ENCODE data around the gene C3. TPM values are rescaled to one million over a fixed set of nuclear protein-coding genes. Genes with fewer than 3 reads are reported as not detected.

C3 gene
- total RNA-seq, 4 donors from 2014 or later = 89.1 to 548 (median 264) TPM

DNA sequence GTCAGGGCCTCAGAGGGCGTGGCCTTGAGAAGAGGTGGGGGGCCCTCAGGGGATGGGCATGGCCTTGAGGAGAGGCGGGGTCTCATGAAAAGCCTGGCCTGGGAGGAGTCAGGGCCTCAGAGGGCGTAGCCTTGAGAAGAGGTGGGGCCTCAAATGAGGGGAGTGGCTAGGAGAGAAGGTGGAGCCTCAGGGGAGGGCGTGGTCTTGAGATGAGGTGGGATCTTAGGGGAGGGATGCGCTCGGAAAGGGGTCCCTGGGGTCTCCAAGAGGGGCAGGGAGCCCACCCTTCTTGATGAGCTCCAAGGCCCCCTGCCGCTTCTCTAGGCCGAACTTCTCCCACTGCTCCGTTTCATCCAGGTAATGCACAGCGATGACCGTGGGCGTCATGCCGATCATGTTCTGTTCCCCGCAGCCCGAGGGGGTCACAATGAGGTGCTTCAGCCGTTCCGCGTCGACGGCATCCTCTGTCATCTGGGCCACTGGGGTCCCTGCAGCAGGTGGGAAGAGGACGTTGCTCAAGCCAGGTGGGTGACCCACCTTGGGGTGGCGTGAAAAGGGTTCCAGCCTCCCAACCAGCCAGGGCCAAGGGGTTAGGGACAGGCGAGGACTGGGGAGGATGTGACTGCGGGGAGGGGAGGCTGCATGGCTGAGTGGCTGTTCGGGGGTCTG lies 26.2 kb downstream of the C3 start:
- Histone ChIP-seq H3K27me3 (no peaks in the 10 kb centered on the region), H3K4me3 (no peak overlapping the region), H3K36me3 (no peaks in the 10 kb centered on the region), H3K4me1 (no peaks in the 10 kb centered on the region), H3K27ac (no peak overlapping the region), H3K9me3 (no peaks in the 10 kb centered on the region)
- no peak for TF ChIP-seq POLR2A (IDR thresholded peaks at IDR 0.05)
- TF ChIP-seq, protein P1, sequence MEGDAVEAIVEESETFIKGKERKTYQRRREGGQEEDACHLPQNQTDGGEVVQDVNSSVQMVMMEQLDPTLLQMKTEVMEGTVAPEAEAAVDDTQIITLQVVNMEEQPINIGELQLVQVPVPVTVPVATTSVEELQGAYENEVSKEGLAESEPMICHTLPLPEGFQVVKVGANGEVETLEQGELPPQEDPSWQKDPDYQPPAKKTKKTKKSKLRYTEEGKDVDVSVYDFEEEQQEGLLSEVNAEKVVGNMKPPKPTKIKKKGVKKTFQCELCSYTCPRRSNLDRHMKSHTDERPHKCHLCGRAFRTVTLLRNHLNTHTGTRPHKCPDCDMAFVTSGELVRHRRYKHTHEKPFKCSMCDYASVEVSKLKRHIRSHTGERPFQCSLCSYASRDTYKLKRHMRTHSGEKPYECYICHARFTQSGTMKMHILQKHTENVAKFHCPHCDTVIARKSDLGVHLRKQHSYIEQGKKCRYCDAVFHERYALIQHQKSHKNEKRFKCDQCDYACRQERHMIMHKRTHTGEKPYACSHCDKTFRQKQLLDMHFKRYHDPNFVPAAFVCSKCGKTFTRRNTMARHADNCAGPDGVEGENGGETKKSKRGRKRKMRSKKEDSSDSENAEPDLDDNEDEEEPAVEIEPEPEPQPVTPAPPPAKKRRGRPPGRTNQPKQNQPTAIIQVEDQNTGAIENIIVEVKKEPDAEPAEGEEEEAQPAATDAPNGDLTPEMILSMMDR (IDR thresholded peaks at IDR 0.05) = no peak
- DNase-seq = no peak

DNA sequence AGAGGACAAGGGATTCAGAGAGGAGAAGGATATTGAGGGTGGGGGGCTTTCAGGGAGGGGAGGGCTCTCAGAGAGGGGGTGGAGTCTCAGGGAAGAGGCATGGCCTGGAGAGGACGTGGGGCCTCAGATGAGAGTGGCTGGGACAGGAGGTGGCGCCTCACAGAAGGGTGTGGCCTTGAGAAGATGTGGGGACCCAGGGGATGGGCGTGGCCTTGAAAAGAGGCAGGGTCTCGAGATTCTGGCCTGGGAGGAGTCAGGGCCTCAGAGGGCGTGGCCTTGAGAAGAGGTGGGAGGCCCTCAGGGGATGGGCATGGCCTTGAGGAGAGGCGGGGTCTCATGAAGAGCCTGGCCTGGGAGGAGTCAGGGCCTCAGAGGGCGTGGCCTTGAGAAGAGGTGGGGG lies 26.8 kb downstream of the C3 start:
- Histone ChIP-seq H3K9me3 (no peaks in the 10 kb centered on the region), H3K27ac (no peak overlapping the region), H3K36me3 (no peaks in the 10 kb centered on the region), H3K4me1 (no peaks in the 10 kb centered on the region), H3K27me3 (no peaks in the 10 kb centered on the region), H3K4me3 (no peak overlapping the region)
- no peak for DNase-seq
- TF ChIP-seq POLR2A (IDR thresholded peaks at IDR 0.05) = no peak
- TF ChIP-seq, protein P1 (IDR thresholded peaks at IDR 0.05) = no peak

DNA sequence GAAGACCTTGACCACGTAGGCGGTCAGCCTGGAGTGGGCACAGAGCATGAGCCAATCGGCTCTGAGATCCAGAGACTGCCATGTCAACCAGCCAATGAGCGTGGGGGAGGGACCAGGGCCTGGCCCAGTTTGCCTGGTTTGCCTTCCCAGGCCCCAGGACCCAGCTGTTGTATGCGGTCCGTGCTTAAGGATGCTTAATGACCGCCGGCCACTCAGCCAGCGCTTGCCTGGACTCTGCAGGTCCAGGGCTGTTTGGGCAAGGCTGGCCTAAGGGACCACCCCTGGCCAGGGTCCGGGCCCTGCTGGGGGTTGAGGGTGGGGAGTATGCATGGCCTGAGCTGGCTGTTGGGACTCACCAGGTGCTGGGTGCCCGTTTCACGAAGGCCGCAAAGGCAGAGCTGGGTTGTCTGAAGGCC lies 27.4 kb downstream of the C3 start:
- no peaks in the 10 kb centered on the region for H3K9me3 ChIP-seq
- no peaks in the 10 kb centered on the region for H3K4me1 ChIP-seq
- H3K27ac ChIP-seq = no peak overlapping the region
- no peak overlapping the region for H3K4me3 ChIP-seq
- DNase-seq = no peak
- H3K36me3 ChIP-seq = no peaks in the 10 kb centered on the region
- no peaks in the 10 kb centered on the region for H3K27me3 ChIP-seq
- TF ChIP-seq, protein P1 (IDR thresholded peaks at IDR 0.05) = no peak
- no peak for TF ChIP-seq POLR2A (IDR thresholded peaks at IDR 0.05)

DNA sequence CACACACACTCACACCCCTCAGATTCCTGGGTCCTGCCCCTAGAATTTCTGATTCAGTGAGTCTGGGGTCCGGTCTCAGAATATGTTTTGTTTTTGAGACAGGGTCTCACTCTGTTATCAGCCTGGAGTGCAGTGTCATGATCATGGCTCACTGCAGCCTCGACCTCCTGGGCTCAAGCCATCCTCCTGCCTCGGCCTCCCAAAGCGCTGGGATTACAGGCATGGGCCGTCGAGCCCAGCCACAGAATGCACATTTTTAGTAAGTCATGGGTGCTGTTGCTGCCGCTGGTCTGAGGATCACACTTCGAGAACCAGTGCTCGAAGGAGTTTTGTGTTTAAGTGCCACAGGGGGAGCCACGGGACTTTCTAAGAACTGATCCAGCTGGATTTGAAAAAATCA lies 28.4 kb downstream of the C3 start:
- no peaks in the 10 kb centered on the region for H3K27me3 ChIP-seq
- TF ChIP-seq, protein P1 (IDR thresholded peaks at IDR 0.05) = no peak
- TF ChIP-seq POLR2A (IDR thresholded peaks at IDR 0.05) = no peak
- H3K9me3 ChIP-seq = no peaks in the 10 kb centered on the region
- H3K36me3 ChIP-seq = no peaks in the 10 kb centered on the region
- H3K4me1 ChIP-seq = no peaks in the 10 kb centered on the region
- no peak overlapping the region for H3K27ac ChIP-seq
- H3K4me3 ChIP-seq = no peak overlapping the region
- no peak for DNase-seq

DNA sequence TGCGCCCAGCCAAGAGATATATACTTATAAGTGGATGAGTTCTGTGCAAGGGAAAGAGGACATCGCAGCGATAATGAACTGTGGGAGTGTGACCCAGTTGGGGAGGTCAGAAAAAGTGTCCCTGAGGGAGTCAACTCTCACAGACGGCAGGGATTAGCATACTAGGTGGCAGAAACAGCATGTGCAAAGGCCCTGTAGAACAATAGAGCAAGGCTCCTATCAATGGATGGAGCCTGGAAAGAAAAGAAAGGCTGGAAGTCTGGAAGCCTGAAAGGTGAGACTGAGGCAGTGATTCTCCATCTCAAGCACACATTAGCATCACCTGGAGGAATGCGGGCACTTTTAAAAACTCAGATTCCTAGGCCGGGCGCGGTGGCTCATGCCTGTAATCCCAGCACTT lies 29.1 kb downstream of the C3 start:
- H3K27me3 ChIP-seq = no peaks in the 10 kb centered on the region
- no peaks in the 10 kb centered on the region for H3K36me3 ChIP-seq
- no peaks in the 10 kb centered on the region for H3K9me3 ChIP-seq
- no peak for DNase-seq
- TF ChIP-seq, protein P1 (IDR thresholded peaks at IDR 0.05) = no peak
- no peak for TF ChIP-seq POLR2A (IDR thresholded peaks at IDR 0.05)
- H3K27ac ChIP-seq = no peak overlapping the region
- no peak overlapping the region for H3K4me3 ChIP-seq
- H3K4me1 ChIP-seq = no peaks in the 10 kb centered on the region

Measured in Peyer's patch (tissue), 4 donors.